ENCODE results near the gene ADCY3.

Gene ADCY3

DNA sequence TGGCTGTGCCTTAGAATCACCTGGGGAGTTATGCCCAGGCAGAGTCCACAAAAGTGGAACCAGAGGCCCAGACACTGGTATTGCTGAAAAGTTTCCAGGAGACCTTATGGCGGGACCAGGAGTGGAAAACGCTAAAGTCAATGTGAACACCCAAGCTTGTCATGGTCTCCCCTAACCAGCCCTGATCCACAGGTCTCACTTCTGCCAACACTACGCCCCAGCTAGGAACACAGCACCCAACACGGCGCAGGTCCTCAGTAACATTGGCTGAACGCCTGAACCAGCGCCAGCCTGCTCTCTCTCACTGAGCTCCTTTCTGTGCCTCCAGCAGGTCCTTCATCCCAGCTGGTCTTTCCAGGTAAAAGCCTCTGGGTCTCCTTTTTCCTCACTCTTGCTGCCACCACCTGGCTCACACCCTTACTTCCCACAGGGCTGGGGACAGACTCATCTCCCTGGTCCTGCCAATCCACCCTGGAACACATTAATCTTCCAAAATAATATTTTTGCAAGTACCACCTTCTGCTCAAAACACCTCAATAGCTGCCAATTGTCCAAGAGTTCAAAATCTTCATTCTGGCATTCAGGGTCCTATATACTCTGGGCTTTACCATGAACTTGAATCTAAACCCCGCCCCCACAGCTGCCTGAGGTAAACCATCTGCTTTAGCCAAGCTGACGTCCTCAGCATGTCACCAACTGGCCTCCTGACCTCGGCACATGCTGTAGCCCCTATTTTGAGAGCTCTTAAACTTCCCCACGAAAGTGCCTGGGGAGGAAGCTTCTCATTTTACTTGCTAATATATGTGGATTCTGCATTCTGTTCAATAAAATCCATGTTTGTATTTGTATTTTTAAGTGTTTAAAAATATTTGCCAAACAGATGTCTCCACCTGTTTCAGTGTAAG lies 34.6 kb downstream of the ADCY3 start:
- DNase-seq, result peak; percentile 21
- in situ Hi-C loops (cut with MboI; ENCODE audit: low pct_unique_long_range_greater_than_20kb, low sequenced_read_pairs), result no loop called here

GRCh38 chr2:24883946-24884345 lies 36.1 kb downstream of the ADCY3 start:
- in situ Hi-C loops (cut with MboI; ENCODE audit: low pct_unique_long_range_greater_than_20kb, low sequenced_read_pairs), result no loop called here

GRCh38 chr2:24881623-24882022 lies 38.4 kb downstream of the ADCY3 start:
- in situ Hi-C loops (cut with MboI; ENCODE audit: low pct_unique_long_range_greater_than_20kb, low sequenced_read_pairs), result no loop called here
- DNase-seq, result no peak

More at GRCh38 chr2:24883946-24884345, 36.1 kb downstream of the ADCY3 start:
- no peak for DNase-seq

GRCh38 chr2:24881158-24881557 lies 38.9 kb downstream of the ADCY3 start:
- DNase-seq, result no peak
- in situ Hi-C loops (cut with MboI; ENCODE audit: low pct_unique_long_range_greater_than_20kb, low sequenced_read_pairs), result no loop called here

DNA sequence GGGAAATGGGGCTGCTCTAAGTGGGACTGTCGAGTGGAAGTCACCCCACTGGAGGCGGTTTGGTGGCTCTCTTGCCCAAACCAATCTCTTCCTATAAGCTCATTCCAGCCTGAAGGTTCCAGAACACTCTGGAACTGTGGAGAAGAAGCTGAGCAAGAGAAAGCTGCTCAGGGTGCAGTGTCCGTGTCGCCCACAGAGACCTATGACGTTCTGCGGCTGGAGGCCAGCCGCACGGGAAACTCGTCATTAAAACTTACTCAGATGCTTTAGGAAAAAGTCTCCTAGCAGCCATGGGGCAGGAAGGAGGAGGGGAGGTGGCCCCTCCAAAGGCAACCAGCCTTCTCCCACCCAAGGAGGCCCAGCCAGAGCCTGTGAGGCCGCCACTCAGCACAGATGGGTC lies 41.7 kb downstream of the ADCY3 start:
- DNase-seq, result no peak
- in situ Hi-C loops (cut with MboI; ENCODE audit: low pct_unique_long_range_greater_than_20kb, low sequenced_read_pairs), result no loop called here

DNA sequence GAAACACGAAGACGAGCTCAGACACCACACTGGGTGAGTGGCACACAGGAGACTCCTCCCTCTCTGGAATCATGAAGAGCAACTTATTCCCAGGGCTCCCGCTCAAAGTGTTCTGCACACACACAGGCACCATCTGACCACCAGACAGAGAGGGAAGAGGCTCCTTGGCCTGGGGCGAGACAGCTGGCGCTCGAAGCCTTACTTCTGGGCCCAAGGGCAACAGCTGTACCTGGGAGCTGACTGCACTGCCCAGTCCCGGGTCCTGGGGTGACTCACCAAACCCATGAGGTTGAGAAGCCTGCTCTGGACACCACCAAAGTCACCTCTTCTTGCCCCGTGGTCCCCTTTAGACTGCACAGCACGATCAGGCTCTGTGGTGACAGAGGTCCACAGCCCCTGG lies 42.4 kb downstream of the ADCY3 start:
- no peak for DNase-seq
- in situ Hi-C loops (cut with MboI; ENCODE audit: low pct_unique_long_range_greater_than_20kb, low sequenced_read_pairs), result no loop called here

DNA sequence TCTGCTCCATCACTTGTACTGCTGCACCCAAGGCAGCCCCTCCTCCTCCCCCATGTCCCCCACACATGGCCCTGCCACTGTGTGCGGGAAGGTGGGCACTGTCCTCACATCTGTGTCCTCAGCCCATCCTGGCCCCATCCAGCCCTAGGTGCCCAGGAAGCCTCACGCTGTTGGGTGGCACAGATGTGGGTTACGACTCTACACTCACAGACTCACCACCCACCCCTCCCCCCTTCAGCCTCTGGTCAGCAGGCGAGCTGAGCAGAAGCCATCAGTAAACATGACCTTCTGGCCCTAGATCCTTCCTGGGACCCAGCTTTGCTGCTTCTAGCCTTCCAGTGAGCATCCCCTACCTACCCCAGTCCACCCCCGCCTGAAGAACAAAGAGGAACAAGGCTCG lies 43.0 kb downstream of the ADCY3 start:
- in situ Hi-C loops (cut with MboI; ENCODE audit: low pct_unique_long_range_greater_than_20kb, low sequenced_read_pairs), result no loop called here
- no peak for DNase-seq

DNA sequence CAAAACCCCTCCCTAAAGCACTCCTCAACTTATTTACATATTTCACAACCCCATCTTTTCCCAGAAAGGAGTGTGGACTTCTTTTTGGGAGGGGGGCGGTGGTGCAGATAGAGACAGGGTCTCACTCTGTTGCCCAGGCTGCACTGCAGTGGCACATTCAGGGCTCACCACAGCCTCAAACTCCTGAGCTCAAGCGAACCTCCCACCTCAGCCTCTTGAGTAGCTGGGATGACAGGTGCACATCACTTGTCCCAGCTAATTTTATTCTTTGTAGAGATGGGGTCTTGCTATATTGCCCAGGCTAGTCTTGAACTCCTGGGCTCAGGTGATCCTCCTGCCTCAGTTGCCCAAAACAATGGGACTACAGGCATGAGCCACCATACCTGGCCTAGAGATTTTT lies 44.1 kb downstream of the ADCY3 start:
- no peak for DNase-seq
- in situ Hi-C loops (cut with MboI; ENCODE audit: low pct_unique_long_range_greater_than_20kb, low sequenced_read_pairs), result no loop called here

DNA sequence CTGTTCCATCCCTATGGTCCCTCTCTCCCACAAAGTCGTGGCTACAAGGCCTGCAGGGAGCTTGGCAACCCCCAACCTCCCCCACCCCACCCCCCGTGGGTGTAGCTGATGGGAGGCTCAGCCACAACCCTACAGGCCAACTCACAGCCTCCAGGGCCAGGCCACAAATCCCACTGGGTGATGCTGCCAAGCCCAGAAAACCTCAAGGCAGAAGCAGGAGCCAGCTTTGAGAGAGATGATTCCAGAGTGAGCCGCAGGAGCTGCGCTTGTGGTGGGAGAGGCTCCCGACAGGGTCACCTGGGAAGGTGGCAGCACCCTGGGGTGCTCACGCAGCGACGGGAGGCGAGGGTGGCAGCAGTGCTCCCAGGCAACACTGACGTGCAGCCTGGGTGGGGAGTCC lies 44.8 kb downstream of the ADCY3 start:
- in situ Hi-C loops (cut with MboI; ENCODE audit: low pct_unique_long_range_greater_than_20kb, low sequenced_read_pairs), result no loop called here
- DNase-seq, result no peak

DNA sequence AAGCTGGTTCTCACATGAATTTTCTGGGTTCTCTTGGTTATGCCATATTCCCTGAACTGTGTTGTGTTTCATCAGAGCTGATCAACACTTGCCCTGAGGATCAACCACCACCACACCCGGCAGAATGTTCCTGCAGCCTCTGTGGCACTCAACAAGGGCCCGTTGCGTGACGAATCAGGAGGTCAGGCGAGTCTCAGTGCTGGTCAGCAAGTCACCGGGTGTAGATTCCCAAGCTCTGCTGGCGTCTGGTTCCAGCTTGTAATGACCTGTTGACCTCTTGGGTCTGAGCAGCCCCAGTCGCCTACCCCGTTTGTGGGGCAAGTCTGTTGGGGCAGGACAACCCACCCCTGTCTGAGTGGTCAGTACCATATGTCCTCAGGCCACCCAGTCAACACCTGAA lies 46.0 kb downstream of the ADCY3 start:
- in situ Hi-C loops (cut with MboI; ENCODE audit: low pct_unique_long_range_greater_than_20kb, low sequenced_read_pairs), result no loop called here
- DNase-seq, result no peak

DNA sequence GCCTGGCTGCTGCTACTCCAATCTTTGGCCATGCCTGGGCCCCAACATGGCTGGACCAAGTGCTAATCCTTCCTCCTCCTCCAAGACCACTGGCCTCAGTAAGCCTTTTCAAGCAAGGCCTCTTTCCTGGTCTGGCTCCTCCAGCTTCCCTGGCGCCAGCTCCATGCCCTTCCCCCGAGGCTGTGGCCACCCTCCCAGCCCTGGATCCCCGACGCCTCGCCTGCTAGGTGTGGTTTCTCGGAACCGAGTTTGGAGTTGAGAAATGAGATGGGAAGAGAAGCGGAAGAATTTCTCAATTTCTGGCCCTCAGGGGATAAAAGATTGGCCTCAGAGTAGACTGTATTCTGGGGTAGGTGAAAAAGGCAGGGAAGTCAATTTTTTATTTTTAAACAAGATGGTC lies 46.4 kb downstream of the ADCY3 start:
- in situ Hi-C loops (cut with MboI; ENCODE audit: low pct_unique_long_range_greater_than_20kb, low sequenced_read_pairs), result no loop called here
- DNase-seq, result no peak

- in situ Hi-C loops (cut with MboI; ENCODE audit: low pct_unique_long_range_greater_than_20kb, low sequenced_read_pairs), result no loop called here
- DNase-seq, result no peak
Observed at GRCh38 chr2:24872344-24873115, 47.5 kb downstream of the ADCY3 start.

DNA sequence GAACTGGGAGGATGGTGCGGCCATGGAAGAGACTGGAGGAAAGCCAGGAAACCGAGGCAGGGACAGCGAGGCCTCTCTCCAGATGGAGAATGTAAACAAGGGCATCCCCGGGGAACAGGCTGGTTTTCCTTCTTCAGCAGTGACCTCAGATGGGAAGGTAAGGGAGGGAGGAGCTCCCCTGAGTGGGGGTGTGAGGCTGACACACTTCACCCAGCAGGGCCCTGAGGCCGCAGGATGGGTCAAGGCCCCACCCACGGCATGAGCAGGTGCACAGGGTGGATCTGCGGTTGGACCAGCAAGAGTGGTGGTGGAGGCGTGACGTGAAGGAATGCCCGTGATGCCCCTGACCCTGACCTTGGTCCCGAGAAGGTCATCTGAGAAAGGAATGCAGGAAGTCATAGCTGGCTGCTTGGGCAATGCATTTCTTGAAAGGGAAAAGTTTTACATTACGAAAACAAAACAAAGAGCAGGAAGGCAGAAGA lies 48.1 kb downstream of the ADCY3 start:
- in situ Hi-C loops (cut with MboI; ENCODE audit: low pct_unique_long_range_greater_than_20kb, low sequenced_read_pairs), result no loop called here
- DNase-seq, result no peak

- in situ Hi-C loops (cut with MboI; ENCODE audit: low pct_unique_long_range_greater_than_20kb, low sequenced_read_pairs), result no loop called here
- no peak for DNase-seq
Observed at GRCh38 chr2:24870891-24871705, 48.9 kb downstream of the ADCY3 start.

DNA sequence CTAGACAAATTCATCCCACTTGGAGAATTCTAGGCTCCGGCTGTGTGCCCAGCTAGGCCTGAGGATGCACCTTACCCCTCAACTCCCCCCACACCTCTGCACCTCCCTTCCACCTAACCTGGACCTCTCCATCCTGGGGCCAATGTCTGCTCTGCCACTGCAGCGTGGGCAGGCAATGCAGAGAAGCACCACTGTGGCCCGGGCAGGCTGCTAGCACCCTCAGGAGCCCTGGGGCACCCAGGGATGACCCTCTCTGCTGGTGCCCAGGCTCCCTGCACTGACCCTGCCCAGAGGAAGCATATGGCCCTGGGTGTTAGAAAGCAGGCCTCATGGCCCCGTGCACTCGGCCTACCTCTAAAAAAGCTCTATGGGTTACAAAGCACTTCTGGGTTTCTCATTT lies 49.6 kb downstream of the ADCY3 start:
- DNase-seq, result no peak
- in situ Hi-C loops (cut with MboI; ENCODE audit: low pct_unique_long_range_greater_than_20kb, low sequenced_read_pairs), result no loop called here

DNA sequence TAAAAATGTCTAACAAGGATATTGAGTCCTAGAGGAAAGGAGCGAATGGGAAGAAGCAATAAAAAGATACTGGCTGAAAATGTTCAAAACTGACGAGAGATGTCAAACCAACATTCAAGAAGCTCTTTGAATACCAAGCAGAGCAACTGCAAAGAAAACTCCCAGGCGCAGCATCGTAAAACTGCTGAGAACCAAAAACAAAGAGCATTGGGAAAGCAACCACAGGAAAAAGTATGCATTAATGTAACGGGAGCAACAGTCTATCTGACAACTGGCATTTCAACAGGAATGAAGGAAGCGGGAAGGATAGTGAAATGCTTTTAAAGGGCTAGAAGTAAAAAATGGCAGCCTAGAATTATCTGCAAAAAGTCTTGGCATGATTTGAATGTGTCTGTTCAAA lies 53.1 kb downstream of the ADCY3 start:
- in situ Hi-C loops (cut with MboI; ENCODE audit: low pct_unique_long_range_greater_than_20kb, low sequenced_read_pairs), result no loop called here
- no peak for DNase-seq

- DNase-seq, result no peak
Observed at GRCh38 chr2:24863641-24864040, 56.4 kb downstream of the ADCY3 start.

DNA sequence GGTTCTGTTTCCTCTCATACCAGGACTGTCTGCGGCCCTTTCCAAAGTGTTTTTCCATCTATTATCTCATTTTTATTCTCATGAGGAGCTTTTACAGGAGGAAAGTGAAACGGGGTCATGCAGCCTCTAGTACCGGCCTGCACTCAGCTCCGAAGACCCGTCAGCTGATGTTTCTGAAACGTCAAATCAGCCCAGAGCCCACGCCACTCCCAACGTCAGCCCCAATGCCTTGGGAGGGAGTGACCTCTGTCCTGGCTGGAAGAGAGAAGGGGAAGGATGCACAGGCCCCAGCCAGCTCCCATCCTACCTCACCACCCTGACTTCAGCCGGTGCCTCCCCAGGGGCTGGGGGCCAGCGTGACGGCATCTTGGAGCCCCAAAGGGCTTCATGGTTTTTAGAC lies 58.5 kb downstream of the ADCY3 start:
- DNase-seq, result no peak
- in situ Hi-C loops (cut with MboI; ENCODE audit: low pct_unique_long_range_greater_than_20kb, low sequenced_read_pairs), result no loop called here

More at GRCh38 chr2:24863641-24864040, 56.4 kb downstream of the ADCY3 start:
- in situ Hi-C loops (cut with MboI; ENCODE audit: low pct_unique_long_range_greater_than_20kb, low sequenced_read_pairs), result no loop called here

DNA sequence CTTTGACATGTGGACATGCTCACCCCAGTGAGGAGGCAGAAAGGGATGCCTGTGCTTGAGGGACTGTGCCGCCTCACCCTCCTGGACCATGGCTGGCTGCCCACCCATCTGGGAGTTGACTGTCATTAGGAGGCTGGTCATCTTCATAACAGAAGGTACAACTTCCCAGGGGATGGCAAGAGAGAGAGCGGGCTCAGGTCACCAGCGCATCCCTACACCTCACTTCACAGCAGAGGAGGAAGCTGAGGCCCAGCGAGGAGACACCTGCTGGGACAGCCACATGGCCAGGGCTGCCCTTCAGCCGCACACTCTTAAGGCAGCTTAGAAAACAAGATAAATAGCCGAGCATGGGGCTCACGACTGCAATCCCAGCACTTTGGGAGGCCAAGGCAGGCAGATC lies 59.4 kb downstream of the ADCY3 start:
- in situ Hi-C loops (cut with MboI; ENCODE audit: low pct_unique_long_range_greater_than_20kb, low sequenced_read_pairs), result no loop called here

More for the DNA sequence above, 59.4 kb downstream of the ADCY3 start:
- DNase-seq, result no peak
